SIG-M5 treated with dmso at 0.1 percent for 504 hours (cell line): ENCODE measurements around the gene KCNQ5.

ENCODE experiments used
- DNase-seq: peaks from one replicate; lab custom pipeline; 2025; ENCODE audit not compliant: unreplicated experiment; lab: John Stamatoyannopoulos, UW

KCNQ5 gene

DNA sequence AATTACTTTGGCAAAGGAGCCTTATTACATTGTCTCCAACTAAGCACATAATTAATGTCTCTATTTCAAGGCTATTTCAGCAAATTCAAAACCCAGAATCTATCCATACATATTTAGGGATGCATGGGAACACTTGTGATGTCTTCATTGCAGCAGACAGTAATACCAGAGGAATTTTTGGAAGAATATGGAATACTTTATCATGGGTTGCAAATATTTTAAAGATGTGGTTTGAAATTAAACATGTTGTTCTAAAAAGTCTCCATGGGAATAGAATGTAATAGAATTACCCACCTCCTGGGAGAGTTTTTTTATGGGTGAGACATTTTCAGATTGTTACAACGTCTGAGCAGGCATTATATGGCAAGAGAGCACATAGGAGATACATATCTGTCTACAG, 170.8 kb downstream of the KCNQ5 start:
- no peak for DNase-seq

- DNase-seq: no peak
These were observed 172.0 kb downstream of the KCNQ5 start for GRCh38 chr6:72793641-72794395.

GRCh38 chr6:72798196-72798595, 176.3 kb downstream of the KCNQ5 start:
- no peak for DNase-seq

DNA sequence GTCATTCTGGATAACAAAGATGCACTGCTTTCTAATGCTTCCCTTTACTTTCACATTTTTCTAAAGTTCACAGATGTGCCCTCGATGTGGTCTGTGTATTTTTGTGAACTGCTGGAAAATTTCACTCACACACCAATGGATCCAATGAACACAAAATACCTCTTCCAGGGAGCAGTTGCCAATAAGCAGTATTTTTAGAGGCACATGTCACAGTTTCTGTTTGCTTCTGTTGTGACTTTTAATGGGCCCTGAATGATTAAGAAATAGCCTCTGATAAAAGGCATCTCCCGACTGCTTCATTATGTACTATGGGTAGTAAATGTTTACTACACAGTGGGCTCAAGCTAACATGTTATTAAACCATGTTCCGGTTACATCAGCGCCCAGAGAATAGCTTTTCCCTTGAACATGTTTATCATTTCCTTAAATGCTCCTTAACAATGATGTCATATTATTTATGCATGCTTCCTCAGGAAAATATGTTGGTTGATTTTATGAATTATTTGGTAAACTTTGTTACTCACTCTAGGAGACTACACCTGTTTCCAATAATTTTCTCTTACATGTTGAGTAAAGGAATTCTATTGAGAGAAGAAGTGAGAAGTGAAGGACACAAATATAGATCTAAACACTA, 188.0 kb downstream of the KCNQ5 start:
- no peak for DNase-seq

GRCh38 chr6:72810571-72811280, 188.9 kb downstream of the KCNQ5 start:
- DNase-seq: no peak

- no peak for DNase-seq
These were observed 190.1 kb downstream of the KCNQ5 start for GRCh38 chr6:72811971-72812421.

GRCh38 chr6:72813807-72814596, 192.1 kb downstream of the KCNQ5 start:
- DNase-seq: peak; percentile 64

GRCh38 chr6:72816022-72816421, 194.2 kb downstream of the KCNQ5 start:
- no peak for DNase-seq

DNA sequence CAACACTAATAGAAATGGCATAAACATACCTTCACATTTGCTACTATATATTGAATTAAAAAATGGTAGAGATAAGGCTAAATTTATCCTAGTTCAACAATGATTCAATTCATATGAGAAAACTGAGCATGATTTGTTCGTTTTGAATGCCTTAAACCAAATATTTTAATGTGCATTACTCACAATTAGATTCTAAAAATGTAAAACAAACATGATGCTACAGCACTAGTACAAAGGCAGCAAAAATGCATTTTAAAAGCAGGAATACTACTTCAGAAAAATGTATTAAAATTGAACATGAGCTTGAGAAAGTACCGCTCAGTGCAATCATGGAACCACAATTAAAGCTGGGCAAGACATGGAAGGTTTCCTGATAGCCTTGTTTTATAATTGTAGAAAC, 195.3 kb downstream of the KCNQ5 start:
- no peak for DNase-seq

- DNase-seq: peak; percentile 4
These were observed 197.7 kb downstream of the KCNQ5 start for GRCh38 chr6:72819609-72820008.

DNA sequence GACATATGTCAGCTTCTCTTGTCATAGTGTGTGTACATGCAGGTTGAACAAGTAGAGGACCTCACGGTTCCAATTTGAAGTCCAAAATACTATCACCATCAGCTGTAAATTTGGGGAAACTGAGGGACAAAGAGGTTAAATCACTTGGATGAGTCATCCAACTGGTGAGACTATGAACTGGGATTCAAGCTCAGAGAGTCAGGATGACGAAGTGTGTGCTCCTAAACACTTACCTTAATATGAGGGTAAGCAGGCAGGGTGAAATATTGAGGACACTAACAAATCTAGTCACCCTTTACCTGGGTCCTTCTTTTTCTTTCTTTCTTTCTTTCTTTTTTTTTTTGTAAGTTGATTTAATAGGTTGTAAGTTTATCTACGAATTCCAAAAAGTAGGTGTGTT, 198.3 kb downstream of the KCNQ5 start:
- no peak for DNase-seq

DNA sequence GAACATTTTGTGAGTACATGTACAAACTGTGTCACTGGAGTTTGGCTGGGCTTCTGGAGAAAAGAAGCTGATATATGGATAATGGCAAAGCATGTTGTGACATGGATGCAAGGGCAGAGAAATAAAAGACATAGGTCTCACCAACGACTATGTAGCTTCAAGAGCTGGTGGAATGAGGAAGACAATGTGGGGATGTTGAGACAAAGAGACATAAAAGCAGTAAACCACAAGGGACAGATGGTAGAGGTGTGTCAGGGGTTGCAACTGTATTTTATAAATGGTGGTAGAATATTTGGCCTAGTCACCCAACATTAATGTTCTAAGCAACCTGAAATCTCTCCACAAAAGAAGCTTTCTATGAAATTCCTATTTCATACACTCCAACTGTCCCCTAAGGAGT, 199.0 kb downstream of the KCNQ5 start:
- DNase-seq: no peak

GRCh38 chr6:72822023-72822422, 200.2 kb downstream of the KCNQ5 start:
- DNase-seq: no peak

GRCh38 chr6:72822691-72823090, 200.8 kb downstream of the KCNQ5 start:
- no peak for DNase-seq

GRCh38 chr6:72824833-72825232, 203.0 kb downstream of the KCNQ5 start:
- DNase-seq: no peak

DNA sequence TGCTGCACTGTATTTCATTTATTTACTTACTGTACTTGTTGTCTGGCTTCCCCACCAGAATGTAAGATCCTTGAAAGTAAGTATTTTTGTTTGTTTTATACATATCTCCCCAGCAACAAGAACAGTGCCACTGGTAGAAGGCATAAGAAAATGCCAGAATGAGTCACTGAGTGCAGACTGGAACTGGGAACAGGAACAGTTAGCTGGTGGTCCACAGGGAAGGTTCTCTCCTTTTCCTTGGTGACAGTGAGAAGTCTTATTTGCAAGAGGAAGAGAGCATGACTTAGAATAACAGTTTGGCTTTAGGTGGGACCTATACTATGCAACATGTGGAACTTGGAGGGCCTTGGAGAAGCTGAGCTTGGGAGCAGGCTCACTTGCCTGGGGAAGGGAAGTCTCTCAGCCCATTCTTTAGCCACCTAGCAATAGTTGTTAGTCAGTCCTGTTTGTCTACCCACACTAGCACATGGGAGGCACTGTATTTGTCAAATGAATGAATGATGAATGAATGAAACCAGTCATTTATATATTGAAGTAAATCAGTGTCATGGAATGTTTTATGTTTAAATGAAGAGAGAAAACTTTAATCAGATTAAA, 203.5 kb downstream of the KCNQ5 start:
- DNase-seq: no peak

- no peak for DNase-seq
These were observed 204.2 kb downstream of the KCNQ5 start for GRCh38 chr6:72826037-72826436.

GRCh38 chr6:72826744-72827438, 205.0 kb downstream of the KCNQ5 start:
- no peak for DNase-seq

- no peak for DNase-seq
These were observed 207.0 kb downstream of the KCNQ5 start for GRCh38 chr6:72828904-72829303.

GRCh38 chr6:72832271-72832670, 210.4 kb downstream of the KCNQ5 start:
- DNase-seq: no peak
